Heart right ventricle (tissue), 16 donors: ENCODE results near the gene PROX2. TPM values are rescaled to one million over a fixed set of nuclear protein-coding genes. Genes with fewer than 3 reads are reported as not detected.

ENCODE experiments used
- ATAC-seq, 8 donors: fragments of 200-7000 bp; cut with Tn5 transposase; one replicate each; pipeline ENCODE4 v1.9.1; 2020; ENCODE audit warnings: mild to moderate bottlenecking in 8 of 8, moderate library complexity in 8 of 8, moderate number of reproducible peaks in 1 of 8
- DNase-seq, 2 donors: peaks; one replicate each; pipeline ENCODE4 v3.0.0-alpha.2; 2020
- H3K27ac ChIP-seq, 10 donors: fragments of 200-600 bp; sonication (generic) in 2 of 10; one replicate each; pipeline versions ENCODE4 v1.5.0 to v1.8.0; 2020 to 2022; ENCODE audit warnings: mild to moderate bottlenecking in 3 of 10
- H3K27me3 ChIP-seq, 7 donors: fragments of 200-600 bp; one replicate each; pipeline ENCODE4 v1.8.0; 2021 to 2022; ENCODE audit warnings: mild to moderate bottlenecking in 2 of 7
- H3K36me3 ChIP-seq, 9 donors: fragments of 200-600 bp; sonication (generic) in 1 of 9; one replicate each; pipeline versions ENCODE4 v1.5.0 to v1.8.0; 2020 to 2022; ENCODE audit warnings: mild to moderate bottlenecking in 2 of 9
- H3K4me1 ChIP-seq, 9 donors: fragments of 200-600 bp; sonication (generic) in 1 of 9; one replicate each; pipeline versions ENCODE4 v1.5.0 to v1.8.0; 2020 to 2022; ENCODE audit warnings: mild to moderate bottlenecking in 4 of 9
- H3K4me3 ChIP-seq, 10 donors: fragments of 200-600 bp; sonication (generic) in 2 of 10; one replicate each; pipeline versions ENCODE4 v1.5.0 to v1.8.0; 2020 to 2022; ENCODE audit warnings: mild to moderate bottlenecking in 7 of 10, moderate library complexity in 2 of 10
- H3K9me3 ChIP-seq, 11 donors: fragments of 200-600 bp in 10 of 11; sonication (generic) in 2 of 11; one replicate each; pipeline versions ENCODE4 v1.5.0 to v1.8.0; 2013 to 2022; ENCODE audit warnings: mild to moderate bottlenecking in 2 of 11, control low read depth in 1 of 11, moderate library complexity in 1 of 11
- CTCF ChIP-seq, 9 donors: fragments of 200-600 bp; sonication (generic) in 2 of 9; IDR thresholded peaks; one replicate each; pipeline versions ENCODE4 v1.5.0 to v1.8.0; 2021 to 2022; ENCODE audit warnings: antibody characterized with exemption in 9 of 9, mild to moderate bottlenecking in 5 of 9, moderate library complexity in 1 of 9
- WGBS, 2 donors: extraction: QIAGEN DNeasy Blood & Tissue Kit; methylation state at CpG; one replicate each; pipeline ENCODE4 v1.1.7; 2013; ENCODE audit warnings: inconsistent platforms in 1 of 2; 5-methylcytosine and 5-hydroxymethylcytosine counted together
- intact Hi-C, 10 donors: fragments of 100-400 bp; cut with DNase I; formaldehyde crosslinking; loops; one replicate each; pipeline versions ENCODE4 v1.11.1 to v1.14.2; 2022
- polyA plus RNA-seq, 2 donors: library from polyadenylated mRNA; stranded (reverse); fragments of 200-250 nt; gene quantifications; one replicate each; pipeline ENCODE4 v1.2.3, GENCODE V29; 2013
- total RNA-seq, 10 donors: library from RNA; stranded (reverse); fragmentation: NEBNext Ultra II Directional in 3 of 10; extraction: Animal tissue kit (Norgen Biotek cat#: 25700) in 3 of 10; gene quantifications; one replicate each; pipeline versions ENCODE4 v1.2.1 to v1.2.4, GENCODE V29; 2021 to 2023
- donor health status: Arrhythmogenic right ventricular cardiomyopathy.
- donor health status: ischemic (EF 13 %, LVEDD 7.1; RV severe dilation, severe dysfunction).
- donor health status: healthy with polysubstance abuse.
- donor health status: DM: no; HTN: yes; CAD: no.
- donor health status: DM: no; HTN: no; CAD: no.
- donor health status: ischemic (EF 25% LVEDD 6.9; RV normal size, moderate dysfunction).
- donor health status: ischemic (EF 25% LVEDD 5.7; RV mildly dilated, moderate dysfunction).
- donor health status: healthy.
- donor health status: DM: yes; HTN: yes; CAD: no.
- donor health status: Ischemic cardiomyopathy.
- donor health status: ischemic (EF 35%, LVEDD 5.7; RV mildly dilated, moderate dysfunction).
- donor health status: nonischemic (EF 11% LVEDD 7.7; RV severe dilation, severe dysfunction).
- donor health status: DM: yes; HTN: yes; CAD: no.
- donor health status: PGD.
- donor health status: ischemic (EF 29% LVEDD 5.4; RV normal size, mild dysfunction).
- donor health status: nonischemic (EF 23%, LVEDD 6.1; RV moderate dilation, normal function).

Gene PROX2
- total and polyA plus RNA-seq, 12 donors, result not detected

- TF ChIP-seq CTCF (IDR thresholded peaks at IDR 0.05), result no peak
- Histone ChIP-seq H3K36me3 (peaks cover 0 to 7% (median 0%) of the 10 kb centered on the region in 9 donors), H3K4me1 (peaks cover 25 to 59% (median 47%) of the 10 kb centered on the region in 9 donors), H3K27ac (peak overlapping the region in 7 of 10 donors; percentile 19 to 90 (median 80)), H3K4me3 (no peak overlapping the region), H3K27me3 (no peaks in the 10 kb centered on the region), H3K9me3 (no peaks in the 10 kb centered on the region)
- DNase-seq, result no peak
- no peak for ATAC-seq
- intact Hi-C loops, result loop anchor here in 6 of 10 donors (2.0 to 10.0 kb wide), 5 partner anchors 31 to 389 kb away; no protein-coding TSS in a partner anchor
- 63 to 77% methylated on average over 4 of the region's 4 CpGs for WGBS, 2 donors
Observed at GRCh38 chr14:74915426-74915825, 39.5 kb upstream of the PROX2 start.

- peak; percentile 38 to 72 (median 64) for ATAC-seq
- TF ChIP-seq CTCF (IDR thresholded peaks at IDR 0.05), result peak; percentile 52 to 91 (median 81)
- peak; percentile 64 to 82 for DNase-seq
- intact Hi-C loops, result loop anchor here in 8 of 10 donors (1.0 to 10.0 kb wide), 7 partner anchors 33 to 391 kb away; partner anchors contain the start of gene ZC2HC1C (in 1 of the 8)
- H3K27me3 ChIP-seq, result no peaks in the 10 kb centered on the region
- peaks cover 25 to 69% (median 49%) of the 10 kb centered on the region in 9 donors for H3K4me1 ChIP-seq
- no peaks in the 10 kb centered on the region for H3K9me3 ChIP-seq
- peaks cover 0 to 3% (median 0%) of the 10 kb centered on the region in 9 donors for H3K36me3 ChIP-seq
- WGBS, 2 donors, result 39 to 48% methylated on average over 6 of the region's 6 CpGs
- H3K4me3 ChIP-seq, result no peak overlapping the region
- H3K27ac ChIP-seq, result peak overlapping the region in 8 of 10 donors; percentile 8 to 90 (median 56)
Observed at GRCh38 chr14:74913986-74914573, 38.1 kb upstream of the PROX2 start.

DNA sequence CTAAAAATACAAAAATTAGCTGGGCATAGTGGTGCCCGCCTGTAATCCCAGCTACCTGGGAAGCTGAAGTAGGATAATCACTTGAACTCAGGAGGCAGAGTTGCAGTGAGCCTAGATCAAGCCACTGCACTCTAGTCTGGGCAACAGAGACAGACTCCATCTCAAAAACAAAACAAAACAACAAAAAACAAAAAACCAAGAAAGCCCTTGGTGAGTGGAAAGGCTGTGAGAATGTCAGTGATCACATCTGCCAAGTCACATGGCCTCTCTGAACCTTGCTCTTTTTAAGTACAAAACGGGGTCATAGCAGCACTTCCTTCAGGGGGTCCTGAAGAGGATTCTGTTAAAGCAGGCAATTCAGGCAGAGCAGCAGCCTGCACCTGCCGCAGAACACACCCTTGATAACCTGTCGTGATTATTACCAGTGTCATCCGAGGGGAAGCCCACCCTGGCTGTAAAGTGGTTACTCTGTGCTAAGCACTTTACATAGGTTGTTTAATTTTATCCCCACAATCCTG, 37.5 kb upstream of the PROX2 start:
- peak overlapping the region in 2 of 10 donors; percentile 45 to 90 for H3K27ac ChIP-seq
- H3K36me3 ChIP-seq, result peaks cover 0 to 2% (median 0%) of the 10 kb centered on the region in 9 donors
- DNase-seq, result no peak
- intact Hi-C loops, result loop anchor here in 5 of 10 donors (5.0 to 10.0 kb wide), 4 partner anchors 154 to 391 kb away; partner anchors contain the start of gene ZC2HC1C (in 1 of the 5)
- H3K4me1 ChIP-seq, result peaks cover 23 to 70% (median 49%) of the 10 kb centered on the region in 9 donors
- ATAC-seq, result no peak
- 75 to 79% methylated on average over 5 of the region's 5 CpGs for WGBS, 2 donors
- no peak overlapping the region for H3K4me3 ChIP-seq
- no peaks in the 10 kb centered on the region for H3K9me3 ChIP-seq
- no peaks in the 10 kb centered on the region for H3K27me3 ChIP-seq
- TF ChIP-seq CTCF (IDR thresholded peaks at IDR 0.05), result no peak

DNA sequence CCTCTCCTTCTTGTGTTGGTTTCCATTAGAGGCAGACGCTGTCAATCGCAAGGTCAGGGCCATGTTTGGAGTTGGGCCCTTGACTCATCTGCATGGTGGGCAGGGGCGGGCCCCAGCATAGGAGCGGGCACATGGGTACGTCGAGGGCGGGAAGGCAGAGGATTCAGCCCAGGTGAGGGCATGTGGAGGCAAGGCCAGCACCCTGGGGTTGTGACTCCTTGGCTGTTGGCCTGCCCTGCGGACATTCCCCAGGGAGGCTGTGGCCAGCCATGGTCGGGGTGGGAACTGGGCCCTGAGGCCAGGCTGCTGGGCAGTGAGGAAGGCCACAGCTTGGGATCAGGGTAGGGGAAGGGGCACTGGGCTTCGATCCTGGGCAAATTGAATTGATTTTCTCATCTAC, 36.9 kb upstream of the PROX2 start:
- intact Hi-C loops, result loop anchor here in 5 of 10 donors (5.0 to 10.0 kb wide), 4 partner anchors 154 to 392 kb away; partner anchors contain the start of gene ZC2HC1C (in 1 of the 5)
- peaks cover 0 to 2% (median 0%) of the 10 kb centered on the region in 9 donors for H3K36me3 ChIP-seq
- no peak for TF ChIP-seq CTCF (IDR thresholded peaks at IDR 0.05)
- 94% methylated on average over 10 of the region's 10 CpGs for WGBS, 2 donors
- no peaks in the 10 kb centered on the region for H3K9me3 ChIP-seq
- no peak overlapping the region for H3K27ac ChIP-seq
- no peak overlapping the region for H3K4me3 ChIP-seq
- ATAC-seq (no peak), DNase-seq (no peak)
- no peaks in the 10 kb centered on the region for H3K27me3 ChIP-seq
- peaks cover 22 to 70% (median 49%) of the 10 kb centered on the region in 9 donors for H3K4me1 ChIP-seq
